Cardiac septum (tissue), 1 donor: ENCODE measurements around the gene PDS5B. TPM values are rescaled to one million over a fixed set of nuclear protein-coding genes. Genes with fewer than 3 reads are reported as not detected.
"Not testable (repeated sequence)": the region's sequence is repeated elsewhere in the genome, so short reads cannot be mapped to it uniquely, and the experiment has no call there.

Experiments
- DNase-seq: peaks from one replicate; pipeline ENCODE4 v3.0.0-alpha.2; 2020; ENCODE audit warnings: low spot score
- intact Hi-C: fragments of 100-400 bp; cut with DNase I; formaldehyde crosslinking; loops from one replicate; pipeline ENCODE4 v1.14.0; 2022
- total RNA-seq: library from RNA; stranded (reverse); fragmentation: NEBNext Ultra II Directional; extraction: Animal tissue kit (Norgen Biotek cat#: 25700); gene quantifications from one replicate; pipeline ENCODE4 v1.2.1, GENCODE V29; 2021
- donor health status: DM: no; HTN: no; CAD: no.

Gene PDS5B
- total RNA-seq, 1 donor from 2014 or later, result 22.7 TPM

DNA sequence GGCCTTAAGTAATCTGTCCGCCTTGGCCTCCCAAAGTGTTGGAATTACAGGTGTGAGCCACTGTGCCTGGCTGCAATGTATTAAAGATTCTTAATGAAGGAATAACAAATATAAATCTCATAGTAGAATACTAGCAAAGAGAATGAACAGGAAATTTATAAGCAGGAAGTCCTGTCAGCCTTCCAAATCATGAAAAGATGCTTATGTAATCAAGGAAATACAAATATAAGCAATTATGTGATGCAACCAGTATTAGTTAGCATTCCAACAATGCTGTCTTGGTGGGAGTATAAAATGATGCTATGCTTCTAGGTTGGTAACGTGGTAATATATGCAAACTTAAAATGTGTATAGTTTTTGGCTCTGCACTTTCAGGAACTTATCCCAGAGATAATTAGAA is 133.8 kb downstream of the PDS5B start:
- DNase-seq, result no peak
- intact Hi-C loops, result no loop called here

- intact Hi-C loops, DNase-seq: not testable (repeated sequence)
Measured at GRCh38 chr13:32721131-32722034, 135.1 kb downstream of the PDS5B start.

GRCh38 chr13:32722340-32722739 is 136.1 kb downstream of the PDS5B start:
- no peak for DNase-seq
- intact Hi-C loops, result no loop called here

DNA sequence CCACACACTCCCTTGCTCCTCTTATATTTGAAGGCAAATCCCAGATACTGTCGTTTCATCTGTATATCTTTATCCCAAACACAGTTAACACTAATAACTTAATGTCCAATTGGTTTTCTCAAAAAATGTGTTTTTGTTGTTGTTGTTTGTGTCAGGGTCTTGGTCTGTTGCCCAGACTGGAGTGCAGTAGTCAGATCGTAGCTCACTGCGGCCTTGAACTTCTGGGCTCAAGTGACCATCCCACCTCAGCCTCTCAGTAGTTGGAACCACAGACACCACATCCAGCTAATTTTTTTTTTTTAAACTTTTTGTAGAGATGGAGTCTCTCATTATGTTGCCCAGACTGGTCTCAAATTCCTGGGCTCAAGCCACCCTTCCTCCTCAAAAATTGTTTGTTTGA is 137.7 kb downstream of the PDS5B start:
- intact Hi-C loops, result no loop called here

DNA sequence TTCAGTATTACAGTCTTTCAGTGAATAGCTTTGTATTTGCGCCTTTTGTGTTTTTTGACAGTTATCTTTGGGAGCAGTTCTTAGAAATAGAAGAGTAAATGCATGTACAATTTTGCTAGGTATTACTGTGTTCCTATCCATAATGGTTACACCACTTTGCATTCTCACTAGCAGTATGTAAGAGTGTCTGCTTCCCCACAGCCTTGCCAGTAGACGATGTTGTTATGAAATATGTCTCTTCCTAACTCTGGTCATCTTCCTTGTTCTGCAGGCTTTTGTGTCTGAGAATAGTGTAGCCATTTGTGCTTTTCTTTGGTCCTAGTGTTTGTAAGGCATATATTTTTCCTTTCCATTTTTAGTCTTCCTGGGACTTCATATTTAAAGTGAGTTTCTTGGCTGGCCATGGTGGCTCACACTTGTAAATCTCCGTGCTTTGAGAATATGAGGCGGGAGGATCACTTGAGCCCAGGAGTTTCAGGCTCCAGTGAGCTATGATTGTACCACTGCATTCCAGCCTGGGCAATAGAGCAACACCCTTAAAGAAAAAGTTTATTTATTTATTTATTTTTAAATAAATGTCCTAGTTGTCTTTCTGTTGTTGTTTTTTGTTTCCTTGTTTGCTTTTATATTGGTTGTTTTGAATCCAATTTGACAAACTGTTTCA is 140.3 kb downstream of the PDS5B start:
- no peak for DNase-seq
- intact Hi-C loops, result no loop called here

More for the DNA sequence above, 137.7 kb downstream of the PDS5B start:
- no peak for DNase-seq

DNA sequence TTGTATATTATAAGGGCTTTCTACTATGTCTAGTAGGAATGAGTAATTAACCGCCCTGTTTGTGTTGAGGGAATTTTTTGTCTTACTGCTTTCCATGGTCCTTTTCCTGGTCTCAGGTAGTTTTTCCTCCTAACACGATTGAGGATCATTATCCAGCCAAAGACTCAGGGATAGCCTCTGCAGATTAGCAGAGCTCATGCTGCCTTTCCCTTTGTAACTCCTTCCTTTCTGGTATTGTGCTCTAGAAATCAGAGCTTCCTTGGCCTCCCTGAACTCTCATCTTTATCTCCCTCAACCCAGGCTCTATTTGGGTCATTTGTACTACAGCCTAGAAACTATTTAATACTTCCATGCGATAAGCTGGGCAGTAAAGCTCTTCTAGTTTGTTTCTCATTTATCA is 142.1 kb downstream of the PDS5B start:
- intact Hi-C loops, result no loop called here
- DNase-seq, result no peak

DNA sequence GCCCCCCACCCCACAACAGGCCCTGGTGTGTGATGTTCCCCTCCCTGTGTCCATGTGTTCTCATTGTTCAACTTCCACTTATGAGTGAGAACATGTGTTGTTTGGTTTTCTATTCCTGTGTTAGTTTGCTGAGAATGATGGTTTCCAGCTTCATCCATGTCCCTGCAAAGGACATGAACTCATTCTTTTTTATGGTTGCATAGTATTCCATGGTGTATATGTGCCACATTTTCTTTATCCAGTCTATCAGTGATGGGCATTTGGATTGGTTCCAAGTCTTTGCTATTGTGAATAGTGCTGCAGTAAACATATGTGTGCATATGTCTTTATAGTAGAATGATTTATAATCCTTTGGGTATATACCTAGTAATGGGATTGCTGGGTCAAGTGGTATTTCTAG is 142.8 kb downstream of the PDS5B start:
- intact Hi-C loops, DNase-seq: not testable (repeated sequence)

DNA sequence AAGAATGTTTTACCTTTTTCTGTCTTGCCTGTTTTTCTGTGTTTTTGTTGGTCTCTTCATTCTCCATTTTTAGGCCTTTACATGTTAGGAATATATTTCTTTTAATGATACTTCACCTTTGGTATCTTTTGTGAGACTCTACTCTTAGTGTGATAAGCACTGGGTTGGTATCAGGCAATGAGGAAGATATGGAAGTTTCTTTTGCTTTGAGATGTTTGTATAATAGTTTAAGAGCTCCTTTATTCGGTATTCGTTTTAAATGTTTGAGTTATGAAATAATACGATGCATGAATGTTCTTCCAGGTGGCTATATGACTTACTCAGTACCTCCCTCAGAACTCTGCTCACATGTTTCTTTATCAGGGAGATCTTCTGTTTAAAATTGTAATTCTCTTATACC is 144.8 kb downstream of the PDS5B start:
- DNase-seq, result no peak
- intact Hi-C loops, result loop anchor here (10.0 kb wide), 1 partner anchor 284 kb away; the partner anchor contains the start of gene KL

DNA sequence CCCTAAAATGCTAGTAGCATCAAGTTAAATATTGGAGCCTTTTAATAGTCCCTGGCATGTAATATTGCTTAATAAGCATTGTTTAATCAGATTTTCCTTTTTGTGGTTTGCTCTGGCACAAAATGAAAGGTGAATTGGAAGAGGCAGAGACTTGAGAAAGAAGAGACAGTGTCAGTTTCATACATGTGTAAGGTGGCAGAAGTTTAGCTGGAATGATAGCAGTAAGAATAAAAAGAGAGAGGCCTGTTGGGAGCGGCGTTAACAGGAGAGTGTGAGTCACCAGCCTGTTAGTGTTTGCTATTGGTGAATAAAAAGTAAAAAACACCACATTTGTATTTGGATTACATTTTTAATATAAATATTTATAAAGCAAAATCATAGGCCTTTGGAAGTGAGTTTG is 145.3 kb downstream of the PDS5B start:
- intact Hi-C loops, result loop anchor here (10.0 kb wide), 1 partner anchor 283 kb away; the partner anchor contains the start of gene KL
- DNase-seq, result no peak

- intact Hi-C loops, result loop anchor here (10.0 kb wide), 1 partner anchor 281 kb away; the partner anchor contains the start of gene KL
Measured at GRCh38 chr13:32733690-32734089, 147.4 kb downstream of the PDS5B start.

GRCh38 chr13:32734511-32734910 is 148.3 kb downstream of the PDS5B start:
- no peak for DNase-seq
- intact Hi-C loops, result loop anchor here (10.0 kb wide), 1 partner anchor 280 kb away; the partner anchor contains the start of gene KL

More at GRCh38 chr13:32733690-32734089, 147.4 kb downstream of the PDS5B start:
- no peak for DNase-seq

DNA sequence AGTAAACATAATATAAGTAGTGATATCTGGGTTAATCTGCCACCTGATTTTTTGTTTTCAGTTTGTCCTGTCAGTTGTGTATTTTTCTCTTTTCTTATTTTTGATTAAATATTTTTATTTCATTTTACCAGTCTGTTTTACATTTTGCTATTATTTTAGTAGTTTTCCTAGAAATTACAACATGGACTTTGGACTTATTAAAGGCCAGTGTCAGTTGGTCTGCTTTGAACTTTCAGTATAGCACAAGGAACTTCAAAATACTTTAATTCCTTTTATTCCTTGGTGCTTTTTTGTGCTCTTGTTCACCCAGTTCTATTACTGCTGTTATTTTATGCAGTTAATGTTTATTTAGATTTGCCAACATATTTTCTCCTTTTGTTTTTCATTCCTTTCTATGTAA is 149.6 kb downstream of the PDS5B start:
- intact Hi-C loops, result loop anchor here (10.0 kb wide), 1 partner anchor 279 kb away; the partner anchor contains the start of gene KL
- DNase-seq, result no peak

GRCh38 chr13:32736648-32737047 is 150.4 kb downstream of the PDS5B start:
- intact Hi-C loops, result loop anchor here (10.0 kb wide), 1 partner anchor 278 kb away; the partner anchor contains the start of gene KL
- DNase-seq, result no peak

DNA sequence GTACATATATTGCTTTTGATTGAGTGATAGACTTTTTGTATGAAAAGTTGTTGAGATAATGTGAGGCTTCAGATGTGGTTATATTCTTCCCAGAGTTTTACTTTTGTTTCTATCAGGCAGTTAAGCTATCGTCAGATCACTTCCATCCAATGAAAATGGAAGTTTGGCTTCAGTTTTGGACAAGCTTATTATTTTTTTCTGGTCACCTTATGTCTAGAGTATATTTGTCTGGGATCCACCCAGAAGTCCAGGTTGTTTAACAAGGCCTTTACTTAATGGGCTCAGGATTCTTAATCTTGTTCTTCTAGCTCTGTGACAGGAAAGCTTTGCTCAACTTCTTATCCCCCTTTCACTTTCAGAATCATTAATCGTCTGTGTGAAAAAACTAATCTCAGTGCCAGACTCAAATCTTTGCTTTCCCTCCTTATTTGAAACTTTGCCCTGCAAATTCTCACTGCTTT is 150.9 kb downstream of the PDS5B start:
- DNase-seq, result no peak
- intact Hi-C loops, result loop anchor here (10.0 kb wide), 1 partner anchor 278 kb away; the partner anchor contains the start of gene KL

DNA sequence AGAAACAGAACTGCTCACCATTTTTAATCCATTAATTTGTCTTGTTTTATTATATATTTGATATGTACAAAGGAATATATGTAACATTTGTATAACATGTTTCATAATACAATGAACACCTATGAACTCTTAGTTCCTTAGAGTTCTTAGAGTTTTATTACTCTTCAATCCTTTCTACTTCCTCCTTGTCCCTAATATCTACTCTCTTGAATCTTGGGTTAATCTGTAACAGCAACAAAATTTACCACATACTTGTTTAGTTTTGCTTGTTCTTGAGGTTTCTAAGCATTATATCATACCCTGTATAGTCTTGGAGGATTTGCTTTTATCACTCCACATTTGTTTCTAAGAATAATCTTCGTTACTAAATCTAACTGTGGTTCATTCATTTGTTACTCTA is 151.4 kb downstream of the PDS5B start:
- no peak for DNase-seq

DNA sequence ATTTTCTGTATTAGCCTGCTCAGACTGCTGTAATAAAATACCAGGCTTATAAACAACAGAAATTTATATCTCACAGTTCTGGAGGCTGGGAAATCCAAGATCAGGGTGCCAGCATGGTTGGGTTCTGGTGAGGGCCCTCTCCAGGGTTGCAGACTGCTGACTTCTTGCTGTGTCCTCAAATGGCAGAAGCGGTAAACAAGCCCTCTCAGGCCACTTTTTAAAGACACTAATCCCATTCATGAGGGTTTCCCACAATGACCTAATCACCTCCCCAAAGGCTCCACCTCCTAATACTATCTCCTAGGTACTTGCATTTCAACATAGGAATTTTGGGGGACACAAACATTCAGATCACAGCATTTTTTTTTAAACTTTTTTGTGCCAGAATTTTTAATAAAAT is 159.3 kb downstream of the PDS5B start:
- no peak for DNase-seq
- intact Hi-C loops, result no loop called here

More for the DNA sequence above, 151.4 kb downstream of the PDS5B start:
- intact Hi-C loops, result loop anchor here (10.0 kb wide), 1 partner anchor 277 kb away; the partner anchor contains the start of gene KL

DNA sequence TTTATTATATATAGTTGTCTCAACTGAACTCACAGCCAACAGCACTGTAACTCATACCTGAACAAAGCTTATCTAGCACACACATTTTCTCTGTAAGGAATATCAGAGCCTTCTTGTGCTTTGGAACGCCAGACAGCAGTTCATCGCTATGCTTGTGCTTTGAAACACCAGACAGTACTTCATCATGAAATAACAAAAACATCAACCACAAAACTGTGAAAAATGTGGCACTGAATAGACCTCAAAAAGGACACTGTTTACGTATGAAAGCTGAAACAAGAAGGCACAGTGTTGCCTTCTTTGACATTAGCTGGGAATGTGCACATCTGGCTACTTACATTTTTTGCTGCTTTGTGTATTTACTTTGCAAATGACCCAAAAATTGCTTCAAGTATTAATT is 160.2 kb downstream of the PDS5B start:
- DNase-seq, result no peak
- intact Hi-C loops, result no loop called here

DNA sequence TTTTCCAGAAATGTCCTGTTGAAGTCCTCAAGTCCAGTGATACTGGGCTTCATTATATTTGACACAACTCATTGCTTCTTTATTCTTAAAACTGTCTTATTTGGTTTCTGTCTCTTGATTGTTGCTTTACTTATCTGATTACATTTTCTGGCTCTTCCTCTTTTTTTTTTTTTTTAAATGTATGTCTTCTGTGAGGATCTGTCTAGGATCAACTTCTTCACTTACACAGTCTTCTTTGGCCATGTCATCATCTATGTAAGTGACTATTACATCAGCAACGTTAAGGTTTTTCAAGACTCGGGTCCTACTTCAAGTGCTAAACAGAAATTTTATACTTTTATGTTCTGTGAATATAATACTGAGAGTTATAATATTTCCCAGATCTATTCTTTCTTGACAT is 162.1 kb downstream of the PDS5B start:
- no peak for DNase-seq
- intact Hi-C loops, result no loop called here

- no peak for DNase-seq
- intact Hi-C loops, result no loop called here
Measured at GRCh38 chr13:32751340-32751739, 165.1 kb downstream of the PDS5B start.

GRCh38 chr13:32752311-32752710 is 166.1 kb downstream of the PDS5B start:
- intact Hi-C loops, result no loop called here
- no peak for DNase-seq
